GM12878 (cell line): ENCODE data around the gene LSM6. TPM values are rescaled to one million over a fixed set of nuclear protein-coding genes. Genes with fewer than 3 reads are reported as not detected.

ENCODE experiments used
- ASH2L ChIP-seq: fragments of 300-600, 200-600 bp; sonication (generic); IDR thresholded peaks from 2 replicates; pipeline ENCODE4 v1.6.1; 2017; ENCODE audit warnings: low read depth, mild to moderate bottlenecking, borderline replicate concordance
- BACH1 ChIP-seq: fragments of 450-650 bp; IDR thresholded peaks from 2 replicates; pipeline ENCODE4 v1.6.1; 2017; ENCODE audit warnings: mild to moderate bottlenecking, borderline replicate concordance
- BHLHE40 ChIP-seq, 2 experiments: fragments of 450-650 bp in 1 of 2; IDR thresholded peaks; 2 replicates each; pipeline ENCODE4 v1.6.1; 2011 to 2017; ENCODE audit warnings: low read depth in 2 of 2, borderline replicate concordance in 1 of 2, improper control_type of control experiment in 1 of 2, low read length in 1 of 2, mild to moderate bottlenecking in 1 of 2
- EED ChIP-seq: sonication (generic); IDR thresholded peaks from 2 replicates; pipeline ENCODE4 v1.6.1; 2016; ENCODE audit warnings: antibody characterized with exemption, low read depth
- LARP7 ChIP-seq: fragments of 450-650 bp; IDR thresholded peaks from 2 replicates; pipeline ENCODE4 v1.6.1; 2017; ENCODE audit warnings: mild to moderate bottlenecking
- NR2C1 ChIP-seq: fragments of 450-650 bp; IDR thresholded peaks from 2 replicates; pipeline ENCODE4 v1.6.1; 2017; ENCODE audit warnings: antibody characterized with exemption, mild to moderate bottlenecking, moderate library complexity
- PRDM15 ChIP-seq: fragments of 450-650 bp; formaldehyde crosslinking; IDR thresholded peaks from 2 replicates; pipeline ENCODE4 v1.4.0; 2020; ENCODE audit warnings: mild to moderate bottlenecking, moderate library complexity
- SUPT20H ChIP-seq: IDR thresholded peaks from 2 replicates; pipeline ENCODE4 v1.6.1; 2011; ENCODE audit warnings: low read depth, mild to moderate bottlenecking, low read length, moderate library complexity, borderline replicate concordance; ENCODE audit not compliant: control insufficient read depth
- polyA plus RNA-seq, 11 experiments: library from polyadenylated mRNA; depleted of rRNA in 4 of 11; unstranded in 6 of 11; stranded (reverse) in 5 of 11; fragments of >200 nt; fragmentation: Nextera tagmentation in 4 of 11; fragmentation: Illumina TruSeq in 1 of 11; extraction: Ambion mirVana in 4 of 11; extraction: Trizol in 1 of 11; gene quantifications; 1 replicate in 1 of 11; 2 replicates in 10 of 11; pipeline versions ENCODE4 v1.2.1 to v1.2.3, GENCODE V29; 2011 to 2016; ENCODE audit warnings: inconsistent platforms in 2 of 11, missing spikeins in 2 of 11, low read depth in 1 of 11
- total RNA-seq, 4 experiments: library from RNA; depleted of rRNA in 3 of 4; stranded (reverse); fragments of >200 nt in 3 of 4; fragmentation: Illumina TruSeq in 1 of 4; extraction: Trizol in 1 of 4; gene quantifications; 2 replicates each; pipeline versions ENCODE4 v1.2.1 to v1.2.3, GENCODE V29; 2013 to 2021

The LSM6 gene
- total and polyA plus RNA-seq, 10 of the 15 experiments (the other 5 are each of a cell fraction or from before 2014, with no cell fraction given): 68.0 to 282 (median 229) TPM

GRCh38 chr4:146175541-146176453 is at the start of gene LSM6 (continued):
- TF ChIP-seq BHLHE40 (IDR thresholded peaks at IDR 0.05; ENCODE audit: borderline replicate concordance in 1 of 2, low read depth in 2 of 2, low read length in 1 of 2) (peak in 1 of 2 experiments; percentile 55; a peak in 2 of 4 replicates), NR2C1 (peak; percentile 20; the same call in 1 of the 2 replicates), PRDM15 (no peak), EED (peak; percentile 50), LARP7 (peak; percentile 98), SUPT20H (no peak), ASH2L (peak; percentile 100), BACH1 (peak; percentile 70; the same call in 1 of the 2 replicates)
